K562 (cell line): ENCODE measurements around the gene NR3C1.

Experiments
- ATF6 ChIP-seq: sonication (generic); formaldehyde crosslinking; IDR thresholded peaks from 2 replicates; pipeline ENCODE4 v1.4.0; 2020; ENCODE audit warnings: mild to moderate bottlenecking, missing genetic modification reagents
- FOXP4 ChIP-seq: sonication (generic); formaldehyde crosslinking; IDR thresholded peaks from 2 replicates; pipeline ENCODE4 v1.8.0; 2022; ENCODE audit warnings: mild to moderate bottlenecking, missing genetic modification reagents, borderline replicate concordance
- SMC3 ChIP-seq: conservative IDR thresholded peaks from 2 replicates; pipeline ENCODE4 v1.6.1; 2011; ENCODE audit warnings: low read depth, low read length, improper control_type of control experiment; ENCODE audit not compliant: insufficient read depth

- TF ChIP-seq FOXP4 (CRISPR knock-in tag) (no peak), SMC3 (no peak), ATF6 (CRISPR knock-in tag) (no peak)
Observed at GRCh38 chr5:143308731-143309130, 94.8 kb downstream of the NR3C1 start.
